A673 (cell line): ENCODE measurements around the gene KCNQ1.

Source experiments
- EZH2 ChIP-seq: fragments of 200-600 bp; sonication (generic); IDR thresholded peaks from 2 replicates; pipeline ENCODE4 v1.6.1; 2017; ENCODE audit warnings: borderline replicate concordance, low read depth, mild to moderate bottlenecking, mixed read lengths, antibody characterized with exemption, low read length; ENCODE audit not compliant: poor library complexity, severe bottlenecking
- TF ChIP-seq, protein P1 (sequence below): fragments of 300-800, 200-600 bp; sonication (generic); conservative IDR thresholded peaks from 2 replicates; pipeline ENCODE4 v1.5.1; 2017; ENCODE audit warnings: low read depth, mild to moderate bottlenecking, antibody characterized with exemption, low read length, moderate library complexity, mixed read lengths

DNA sequence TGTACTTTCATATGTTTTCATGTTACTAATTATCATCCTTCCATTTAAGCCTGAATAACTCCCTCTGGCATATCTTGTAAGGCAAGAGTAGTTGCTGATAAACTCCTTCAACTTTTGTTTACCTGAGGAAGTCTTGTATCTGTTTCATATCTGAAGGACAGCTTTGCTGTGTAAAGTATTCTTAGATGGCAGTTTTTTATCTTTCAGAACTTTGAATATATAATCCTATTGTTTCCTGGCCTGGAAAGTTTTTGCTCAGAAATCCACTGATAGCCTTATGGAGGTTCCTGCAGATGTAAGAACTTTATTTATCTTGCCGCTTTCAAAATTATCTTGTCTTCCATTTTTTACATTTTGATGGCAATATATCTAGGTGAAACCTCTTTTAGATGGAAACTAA, 185.9 kb downstream of the KCNQ1 start:
- TF ChIP-seq, protein P1, sequence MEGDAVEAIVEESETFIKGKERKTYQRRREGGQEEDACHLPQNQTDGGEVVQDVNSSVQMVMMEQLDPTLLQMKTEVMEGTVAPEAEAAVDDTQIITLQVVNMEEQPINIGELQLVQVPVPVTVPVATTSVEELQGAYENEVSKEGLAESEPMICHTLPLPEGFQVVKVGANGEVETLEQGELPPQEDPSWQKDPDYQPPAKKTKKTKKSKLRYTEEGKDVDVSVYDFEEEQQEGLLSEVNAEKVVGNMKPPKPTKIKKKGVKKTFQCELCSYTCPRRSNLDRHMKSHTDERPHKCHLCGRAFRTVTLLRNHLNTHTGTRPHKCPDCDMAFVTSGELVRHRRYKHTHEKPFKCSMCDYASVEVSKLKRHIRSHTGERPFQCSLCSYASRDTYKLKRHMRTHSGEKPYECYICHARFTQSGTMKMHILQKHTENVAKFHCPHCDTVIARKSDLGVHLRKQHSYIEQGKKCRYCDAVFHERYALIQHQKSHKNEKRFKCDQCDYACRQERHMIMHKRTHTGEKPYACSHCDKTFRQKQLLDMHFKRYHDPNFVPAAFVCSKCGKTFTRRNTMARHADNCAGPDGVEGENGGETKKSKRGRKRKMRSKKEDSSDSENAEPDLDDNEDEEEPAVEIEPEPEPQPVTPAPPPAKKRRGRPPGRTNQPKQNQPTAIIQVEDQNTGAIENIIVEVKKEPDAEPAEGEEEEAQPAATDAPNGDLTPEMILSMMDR, result no peak
- no peak for TF ChIP-seq EZH2
